GM12892 (cell line): Measurements from ENCODE around the gene HBG2.
"Not testable (repeated sequence)": the region's sequence is repeated elsewhere in the genome, so short reads cannot be mapped to it uniquely, and the experiment has no call there.

Experiments used
- POLR2A ChIP-seq: IDR thresholded peaks from 2 replicates; pipeline ENCODE4 v1.6.1; 2011; ENCODE audit warnings: low read depth, low read length, control low read depth
- POLR2AphosphoS5 ChIP-seq: IDR thresholded peaks from 2 replicates; pipeline ENCODE4 v1.6.1; 2011; ENCODE audit warnings: low read depth, low read length, control low read depth
- TAF1 ChIP-seq: IDR thresholded peaks from 2 replicates; pipeline ENCODE4 v1.6.1; 2011; ENCODE audit warnings: low read depth, mild to moderate bottlenecking, control low read depth, low read length, borderline replicate concordance

DNA sequence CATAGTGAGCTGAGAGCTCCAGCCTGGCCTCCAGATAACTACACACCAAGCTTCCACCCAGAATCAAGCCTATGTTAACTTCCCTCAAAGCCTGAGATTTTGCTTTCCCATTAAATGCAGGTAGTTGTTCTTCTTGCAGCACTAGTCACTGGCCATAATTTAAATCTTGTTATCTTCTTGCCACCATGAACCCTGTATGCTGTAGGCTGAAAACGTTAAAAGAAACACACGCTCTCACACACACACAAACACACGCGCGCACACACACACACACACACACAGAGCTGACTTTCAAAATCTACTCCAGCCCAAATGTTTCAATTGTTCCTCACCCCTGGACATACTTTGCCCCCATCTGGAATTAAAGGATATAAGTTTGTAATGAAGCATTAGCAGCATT is 1.1 kb downstream of the HBG2 start:
- TF ChIP-seq POLR2A, POLR2AphosphoS5, TAF1: not testable (repeated sequence)
